ENCODE results near the gene LINGO1.
A peak's percentile ranks its signal among the peaks of the same experiment; 100 is the strongest.

Gene LINGO1

DNA sequence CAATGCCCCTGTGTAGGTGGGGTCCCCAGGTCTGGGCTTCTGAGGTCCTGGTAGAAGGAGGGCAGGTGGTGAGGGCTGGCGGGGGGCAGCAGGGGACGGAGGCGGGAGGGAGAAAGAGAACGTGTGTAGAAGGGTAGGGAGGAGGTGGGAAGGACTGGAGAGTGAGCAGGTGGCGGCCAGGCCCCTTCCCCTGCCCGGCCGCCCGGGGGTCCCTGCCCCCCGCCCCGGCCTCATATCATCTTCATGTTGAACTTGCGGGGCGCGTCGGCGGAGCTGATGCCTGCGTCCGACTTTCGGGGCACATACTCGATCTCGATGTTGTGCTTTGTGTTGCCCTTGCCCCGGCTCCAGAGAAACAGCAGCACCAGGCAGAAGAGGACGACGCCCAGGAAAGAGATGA lies 18.9 kb downstream of the LINGO1 start:
- no peak for DNase-seq

DNA sequence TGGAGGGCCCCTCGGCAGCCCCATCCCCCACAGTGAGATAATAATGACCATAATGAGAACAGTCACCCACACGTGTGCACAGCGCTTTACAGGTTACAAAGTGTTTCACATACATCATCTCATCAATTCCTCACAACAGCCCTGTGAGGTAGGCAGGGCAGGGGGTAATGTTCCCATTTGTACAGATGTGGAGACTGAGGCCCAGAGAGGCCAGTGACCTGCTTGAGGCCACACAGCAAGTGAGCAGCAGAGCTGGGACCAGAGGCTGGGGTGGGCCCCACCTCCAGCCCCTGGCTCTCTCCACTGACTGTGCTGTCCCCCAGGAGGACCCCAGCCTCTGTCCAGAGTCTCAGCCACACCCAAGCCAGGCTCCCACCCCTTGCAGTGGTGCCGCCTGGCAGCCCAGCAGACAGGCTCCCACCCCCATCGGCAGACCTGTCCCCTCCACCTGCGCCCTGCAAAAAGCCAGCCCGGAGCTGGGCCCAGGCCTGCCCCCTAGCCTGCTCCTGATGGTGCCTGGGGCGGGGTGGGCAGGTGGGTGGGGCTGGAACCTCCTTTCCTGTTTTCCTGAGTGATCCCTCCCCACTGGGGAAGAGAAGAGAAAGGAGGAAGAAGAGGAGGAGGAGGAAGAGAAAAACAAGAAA lies 19.6 kb downstream of the LINGO1 start:
- no peak for DNase-seq

DNA sequence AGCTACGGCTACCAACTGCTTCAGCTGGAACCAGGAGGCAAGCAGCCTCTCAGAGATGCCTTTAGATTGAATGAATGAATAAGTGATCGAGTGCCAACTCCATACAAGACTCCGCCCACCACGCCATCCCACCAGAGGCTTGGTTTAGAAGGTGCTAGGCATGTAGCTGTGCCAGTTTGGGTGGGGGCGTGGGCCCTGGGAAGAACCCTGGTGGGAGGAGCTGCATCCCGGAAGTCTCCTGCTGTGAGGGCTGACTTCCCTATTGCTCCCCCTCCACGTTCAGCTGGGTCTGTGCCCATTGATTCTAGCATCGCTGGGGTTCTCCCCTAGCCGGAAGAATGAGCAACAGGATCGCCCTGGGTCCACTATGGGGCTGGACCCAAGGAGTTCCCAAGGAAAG lies 20.9 kb downstream of the LINGO1 start:
- DNase-seq = no peak

DNA sequence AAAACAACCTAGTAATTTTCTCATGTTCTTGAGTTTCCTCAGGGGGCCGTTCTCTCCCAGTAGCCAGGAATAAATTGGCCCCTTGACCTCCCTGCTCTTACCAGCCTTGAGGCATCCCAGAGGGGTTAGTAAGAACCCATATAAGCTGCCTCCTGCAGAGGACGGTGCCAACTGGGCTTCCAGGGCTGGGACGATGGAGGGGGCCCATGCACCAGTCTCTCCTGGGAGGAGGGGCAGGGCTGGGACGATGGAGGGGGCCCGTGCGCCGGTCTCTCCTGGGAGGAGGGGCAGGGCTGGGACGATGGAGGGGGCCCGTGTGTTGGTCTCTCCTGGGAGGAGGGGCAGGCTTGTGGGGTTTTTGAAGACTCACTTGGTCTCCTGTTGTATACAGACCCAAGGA lies 22.0 kb downstream of the LINGO1 start:
- DNase-seq = no peak

DNA sequence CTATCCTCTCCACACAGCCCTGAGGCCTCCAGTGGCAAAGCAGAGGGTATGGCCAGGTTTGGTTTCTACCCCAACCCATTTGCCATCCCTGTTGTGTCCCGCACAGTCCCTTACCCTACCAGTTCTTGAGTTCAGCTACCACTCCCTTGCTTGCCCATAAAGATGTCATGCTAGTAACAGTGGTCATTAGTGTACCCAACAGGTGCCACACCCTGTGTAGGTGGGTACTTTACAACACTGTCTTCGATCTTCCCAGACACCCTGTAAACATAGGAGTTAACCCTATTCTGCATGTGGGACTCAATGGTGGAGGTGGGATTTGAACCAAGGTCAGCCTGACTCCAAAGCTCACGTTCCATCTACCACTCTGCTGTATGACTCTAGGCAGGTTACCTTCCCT lies 23.2 kb downstream of the LINGO1 start:
- DNase-seq = no peak

DNA sequence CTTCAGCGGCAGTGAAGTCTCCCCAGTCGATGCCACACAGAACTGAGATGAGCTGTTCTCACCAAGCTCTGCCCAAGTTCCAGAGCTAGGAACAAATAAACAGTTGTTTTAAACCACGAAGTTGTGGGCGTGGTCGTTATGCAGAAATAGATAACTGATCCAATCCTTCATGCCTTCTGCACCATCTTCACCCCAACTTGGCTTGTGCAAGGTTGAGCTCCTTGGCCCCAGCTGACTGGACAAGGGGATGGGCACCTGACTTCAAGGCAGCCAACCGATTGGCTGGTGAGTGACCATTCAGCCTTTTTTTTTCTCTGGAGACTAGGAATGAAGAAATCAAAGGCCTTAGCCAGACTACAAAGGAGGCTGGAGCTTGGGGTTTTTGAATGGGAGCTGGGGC lies 23.9 kb downstream of the LINGO1 start:
- no peak for DNase-seq

DNA sequence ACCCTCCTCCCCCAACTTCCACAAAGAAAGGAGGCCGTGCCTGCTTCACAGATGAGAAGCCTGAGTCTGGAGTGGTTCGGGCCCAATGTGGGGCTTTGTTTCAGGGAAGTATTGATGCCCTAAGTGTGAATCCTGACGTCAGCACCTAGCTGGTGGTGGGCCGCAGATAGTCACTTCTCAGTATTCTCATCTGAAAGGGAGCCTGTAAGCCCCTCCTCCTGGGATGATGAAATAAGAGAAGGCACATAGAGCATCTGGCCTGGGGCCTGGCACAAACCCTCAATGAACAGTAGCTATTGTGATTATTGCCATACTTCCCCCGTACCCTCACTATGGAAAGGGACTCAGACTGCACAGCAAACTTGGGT lies 24.8 kb downstream of the LINGO1 start:
- no peak for DNase-seq

DNA sequence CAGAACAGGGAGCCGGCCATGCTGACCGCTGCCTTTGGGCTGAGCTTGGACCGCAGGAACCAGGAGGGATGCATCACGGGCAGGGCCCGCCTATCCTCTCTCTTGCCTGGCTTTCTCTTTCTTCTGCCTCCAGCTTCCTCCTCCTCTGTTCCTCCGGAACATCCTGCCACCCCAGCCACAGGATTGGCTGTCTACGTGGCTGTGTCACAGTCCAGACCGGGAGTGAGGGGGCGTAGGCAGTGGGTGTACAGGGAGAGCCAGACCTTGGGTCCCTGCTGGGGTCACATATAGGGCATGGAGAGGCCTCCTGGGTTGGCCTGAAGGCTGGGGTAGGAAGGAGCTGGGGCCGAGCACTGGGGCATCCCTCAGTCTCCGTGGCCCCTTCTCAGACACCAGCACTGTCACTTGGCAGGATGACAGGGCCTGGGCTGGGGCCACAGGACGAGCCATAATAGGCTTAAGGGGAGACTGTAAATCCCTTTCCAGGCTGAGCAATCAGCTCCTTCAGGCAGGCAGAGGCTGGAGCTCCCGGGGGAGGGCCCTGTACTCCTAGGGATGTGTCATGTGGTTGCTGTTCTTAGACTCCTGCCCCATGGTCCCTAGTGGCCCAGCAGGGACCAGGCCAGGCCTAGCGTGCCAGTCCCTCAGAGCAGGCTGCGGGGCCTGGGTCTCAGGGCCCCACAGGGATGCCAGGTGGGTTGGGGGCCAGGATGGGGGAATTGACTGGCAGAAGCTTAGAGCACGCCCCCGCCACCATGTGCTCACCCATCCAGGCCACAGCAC lies 25.4 kb downstream of the LINGO1 start:
- peak; percentile 46 for DNase-seq

DNA sequence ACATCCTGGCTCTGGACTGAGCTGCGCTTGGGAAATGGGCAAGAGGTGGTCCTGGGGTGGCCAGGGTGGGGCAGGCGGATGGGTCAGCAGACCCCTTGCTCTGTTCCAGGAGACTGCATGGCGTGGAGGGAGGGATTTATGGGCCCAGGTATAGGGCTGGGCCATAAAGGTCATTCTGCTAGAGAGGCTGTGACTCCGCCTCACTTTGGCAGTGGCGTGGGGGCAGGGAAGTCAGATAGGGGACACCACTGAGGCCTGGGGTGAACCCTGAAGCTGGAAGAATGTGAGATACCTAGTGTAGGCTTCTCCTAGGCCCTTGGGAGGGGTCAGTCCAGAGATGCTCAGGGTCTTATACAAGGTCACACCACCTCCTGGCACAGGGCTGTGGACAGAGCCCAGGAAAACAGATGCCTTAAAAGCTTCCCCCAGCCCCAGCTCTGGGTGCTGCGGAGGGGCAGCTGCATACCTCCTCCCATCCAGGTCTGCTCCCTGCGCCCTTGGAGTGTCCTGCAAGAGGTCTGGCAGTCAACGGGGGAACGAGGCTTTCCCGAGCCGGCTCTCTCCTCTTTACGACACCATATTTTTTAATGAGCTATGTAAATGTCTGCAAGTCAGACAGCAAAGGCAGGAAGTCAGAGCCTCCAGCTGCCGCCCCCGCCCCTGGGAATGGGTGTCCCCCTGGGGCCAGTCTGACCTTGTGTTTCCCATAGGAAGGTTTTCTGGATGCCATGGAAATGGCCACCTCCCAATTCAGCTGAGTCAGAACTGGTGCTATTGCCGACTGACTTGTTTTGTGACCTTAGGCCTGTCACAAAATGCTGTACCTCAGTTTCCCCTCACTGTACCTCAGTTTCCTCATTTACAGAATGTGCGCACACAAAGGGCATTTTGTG lies 26.3 kb downstream of the LINGO1 start:
- peak; percentile 27 for DNase-seq

DNA sequence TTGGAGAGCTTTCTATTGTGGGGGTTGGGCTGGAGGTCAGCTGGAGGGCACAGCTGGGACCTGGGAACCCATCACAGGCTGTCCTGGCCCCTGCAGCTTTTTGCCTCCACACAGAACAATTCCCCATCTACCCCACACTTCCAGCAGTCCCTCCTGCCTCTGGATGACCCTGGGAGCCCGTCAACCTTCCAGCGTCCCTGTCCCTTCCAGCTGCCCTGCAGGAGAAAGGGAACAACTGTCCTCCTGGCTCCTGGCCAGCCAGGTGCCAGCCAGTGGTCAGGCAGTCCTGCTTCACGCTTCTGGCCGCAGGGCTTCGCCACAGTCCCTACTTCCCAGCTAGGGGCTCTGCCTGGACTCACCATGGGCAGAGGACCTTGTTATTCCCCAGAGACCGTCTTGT lies 27.2 kb downstream of the LINGO1 start:
- no peak for DNase-seq

DNA sequence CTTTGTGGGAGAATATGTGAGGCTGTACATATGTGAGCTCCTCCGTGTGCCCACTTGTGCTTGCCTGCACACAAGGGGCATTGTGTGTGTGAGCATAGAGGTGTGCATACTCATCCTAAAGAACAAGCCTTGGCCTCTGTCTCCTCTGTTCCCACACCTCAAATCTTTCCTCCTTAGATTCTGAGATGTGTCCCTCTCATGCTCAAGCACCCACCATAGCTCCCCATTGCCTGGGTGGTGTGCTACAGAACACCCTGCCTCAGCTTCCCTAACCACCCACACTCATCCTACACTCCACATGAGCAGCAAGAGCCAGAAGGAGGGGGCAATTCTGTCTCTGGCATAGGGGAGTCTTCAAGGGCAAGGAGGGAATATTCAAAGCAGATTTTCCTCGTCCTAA lies 27.7 kb downstream of the LINGO1 start:
- DNase-seq = no peak

DNA sequence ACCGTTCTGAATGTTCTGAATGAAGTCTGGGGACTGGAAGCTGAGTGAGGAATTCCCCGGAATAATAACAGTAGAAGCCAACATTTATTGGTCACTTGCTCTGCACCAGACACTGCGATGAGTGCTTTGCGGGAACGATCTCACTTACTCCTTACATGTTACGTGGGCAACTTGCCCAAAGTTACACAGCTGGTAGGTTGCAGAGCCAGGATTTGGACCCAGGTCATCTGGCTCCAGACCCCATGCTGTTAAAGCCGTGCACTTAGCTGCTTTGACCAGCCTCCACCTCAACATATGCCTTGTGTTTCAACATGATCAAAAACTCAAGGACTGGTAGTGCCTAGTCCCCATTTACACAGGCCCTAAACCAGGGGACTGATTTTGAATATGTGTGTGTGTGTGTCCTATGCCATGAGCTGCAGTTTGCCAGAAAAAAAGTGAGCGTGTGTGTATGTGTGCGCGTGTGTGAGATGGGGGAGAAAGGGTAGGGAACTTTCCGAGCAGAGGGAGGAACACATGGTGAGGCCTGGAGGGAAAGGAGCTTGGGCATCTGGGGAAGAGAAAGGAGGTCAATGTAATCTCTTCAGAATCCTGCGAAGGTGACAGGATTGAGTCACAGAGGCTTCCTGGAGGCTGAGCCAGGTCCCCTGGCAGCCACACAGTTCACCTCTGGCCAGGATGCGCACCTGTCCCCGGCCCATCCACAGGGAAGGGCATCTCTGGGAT lies 28.9 kb downstream of the LINGO1 start:
- no peak for DNase-seq

DNA sequence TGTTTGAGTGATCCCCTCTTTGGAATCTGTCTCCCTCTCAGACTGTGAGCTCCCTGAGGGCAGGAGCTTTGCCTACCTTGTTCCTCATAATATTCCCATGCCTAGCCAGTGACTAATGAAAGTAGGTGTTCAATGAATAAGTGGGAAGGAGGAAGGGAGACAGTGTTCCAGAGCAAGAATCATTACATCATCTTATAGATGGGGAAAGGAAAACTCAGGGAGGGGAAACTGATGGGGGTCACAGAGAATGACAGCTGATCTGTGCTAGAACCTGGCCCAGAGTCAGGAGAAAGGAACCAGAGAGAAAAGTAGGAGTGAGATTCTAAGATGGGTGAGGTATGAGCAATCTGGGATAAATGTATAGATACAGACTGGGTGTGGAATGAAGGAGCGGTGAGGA lies 29.9 kb downstream of the LINGO1 start:
- no peak for DNase-seq

DNA sequence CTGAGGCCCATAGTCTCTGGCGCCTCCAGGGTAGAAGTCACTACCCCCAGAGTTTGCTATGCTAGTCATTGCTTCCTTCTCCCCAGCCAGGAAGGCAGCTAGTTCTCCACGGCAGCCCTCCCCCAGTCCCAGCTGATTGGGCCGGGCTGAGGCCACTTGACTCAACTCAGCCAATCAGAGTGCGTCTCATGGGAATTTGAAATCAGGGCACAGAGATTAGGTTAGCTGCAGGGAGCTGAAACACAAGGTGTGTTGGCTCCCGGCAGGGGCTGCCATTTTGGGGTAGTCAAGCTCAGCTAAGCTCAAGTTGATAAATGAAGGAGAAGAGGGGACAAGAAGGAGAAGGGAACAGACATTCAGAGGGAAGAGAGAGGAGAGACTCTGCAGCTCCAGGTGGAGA lies 32.8 kb downstream of the LINGO1 start:
- peak; percentile 23 for DNase-seq

DNA sequence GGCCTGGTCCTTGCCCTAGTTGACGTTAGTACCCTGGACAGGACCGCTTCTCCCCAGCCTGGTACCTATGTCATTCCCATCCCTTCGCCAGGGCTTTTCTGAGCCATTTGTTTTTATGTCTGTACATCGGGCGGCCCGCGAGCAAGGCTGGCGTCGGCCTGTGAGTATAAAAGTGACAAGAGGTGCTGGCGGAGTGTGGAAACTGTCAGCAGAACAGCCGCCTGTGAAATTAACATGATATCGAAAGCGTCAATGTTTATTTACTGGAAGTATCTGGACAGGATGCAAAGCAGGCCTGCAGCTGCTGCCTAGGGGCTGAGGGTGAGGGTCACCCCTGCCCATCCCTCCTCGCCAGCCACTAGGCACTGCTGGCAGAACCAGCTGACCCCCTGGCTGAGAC lies 33.4 kb downstream of the LINGO1 start:
- no peak for DNase-seq

DNA sequence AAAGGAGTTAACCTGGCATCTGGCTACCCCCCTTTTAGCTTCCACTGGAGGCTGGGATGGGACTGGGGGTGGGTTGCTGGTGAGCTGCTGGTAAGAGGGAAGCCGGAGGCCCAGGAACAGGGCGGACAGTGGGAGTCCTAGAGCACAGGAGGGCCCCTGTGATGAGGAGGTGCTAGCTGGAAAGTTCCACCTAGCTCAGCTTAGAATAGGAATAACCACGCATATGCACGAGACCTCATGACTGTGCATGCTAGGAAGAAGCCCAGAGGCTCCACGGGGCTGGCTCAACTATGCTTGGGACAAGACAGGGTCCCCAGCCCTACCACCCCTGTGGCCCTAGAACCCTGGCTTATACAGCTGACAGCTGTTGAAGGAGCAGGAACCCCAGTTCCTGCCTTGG lies 34.1 kb downstream of the LINGO1 start:
- DNase-seq = no peak

DNA sequence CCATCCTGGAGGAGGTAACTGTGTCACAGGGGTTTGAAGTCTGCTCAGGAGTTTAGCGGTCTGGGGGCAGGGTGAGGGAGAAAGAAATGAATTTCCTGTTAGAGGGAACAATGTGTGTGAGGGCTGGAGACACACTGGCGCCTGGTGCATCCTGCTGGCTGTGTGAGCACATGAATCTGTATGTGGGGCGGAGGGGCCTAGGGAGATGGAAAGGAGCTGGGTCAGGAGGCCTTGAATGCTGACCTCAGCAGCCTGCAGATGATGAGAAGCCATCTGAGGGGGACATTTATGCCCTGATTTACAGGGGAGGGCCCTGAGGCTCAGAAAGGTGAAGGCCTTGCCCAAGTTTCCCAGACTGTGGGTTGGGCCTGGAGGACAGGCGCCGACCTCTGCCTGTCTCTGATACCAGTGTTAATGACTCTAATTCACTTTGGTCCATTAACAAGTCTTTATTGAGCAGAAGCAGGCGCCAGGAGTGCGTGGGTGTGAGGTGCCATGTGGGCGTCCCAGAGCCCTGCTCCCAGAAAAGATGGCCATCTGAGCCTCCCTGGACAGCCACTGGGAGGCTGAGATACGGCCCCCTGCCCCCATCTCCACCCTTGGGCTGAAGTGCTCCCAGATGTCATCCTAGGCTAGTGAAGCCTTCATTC lies 34.8 kb downstream of the LINGO1 start:
- DNase-seq = no peak

DNA sequence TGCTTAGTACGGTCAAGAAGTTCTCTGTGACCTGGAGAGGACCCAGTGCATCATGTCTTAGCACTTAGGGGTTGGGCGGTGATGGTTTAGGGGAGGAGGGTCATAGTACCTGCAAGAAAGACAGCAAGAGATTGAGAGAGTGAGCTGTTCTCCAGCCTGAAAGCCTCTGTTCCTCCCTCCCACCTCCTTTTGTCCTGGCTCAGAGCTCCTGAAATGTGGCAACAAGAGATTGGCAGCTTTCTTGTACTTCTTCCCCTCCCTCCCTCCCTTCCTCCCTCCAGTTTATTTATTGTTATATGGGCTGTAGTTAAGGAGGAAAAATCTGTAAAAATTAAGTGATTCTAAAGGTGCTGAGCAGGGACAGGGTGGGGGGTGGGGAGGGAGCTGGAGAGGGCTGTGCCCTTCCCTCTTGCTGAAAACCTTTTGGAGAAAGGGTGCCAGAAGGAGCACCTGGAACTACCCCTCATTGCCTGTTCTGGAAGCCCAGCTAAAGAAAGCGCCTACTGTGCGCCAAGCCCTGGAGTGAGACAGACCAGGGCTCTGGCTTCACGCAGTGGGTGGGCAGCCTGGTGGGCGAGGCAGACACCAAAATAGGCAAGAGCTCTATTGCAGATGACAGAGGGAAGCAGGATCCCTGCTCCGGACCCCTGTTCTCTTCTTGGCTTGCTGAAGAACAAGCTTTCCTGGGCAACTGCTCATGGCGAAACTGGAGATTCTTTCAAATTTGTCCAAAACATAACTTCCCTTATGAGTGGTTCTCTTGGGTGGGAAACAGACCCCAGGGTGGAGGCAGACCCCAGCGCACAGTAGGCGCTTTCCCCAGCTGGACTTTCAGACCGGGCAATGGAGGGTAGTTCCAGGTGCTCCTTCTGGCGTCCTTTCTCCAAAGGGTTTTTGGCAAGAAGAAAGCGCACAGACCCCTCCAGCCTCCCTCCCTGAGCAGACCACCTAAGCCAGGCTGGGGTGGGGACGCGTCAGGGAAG lies 35.6 kb downstream of the LINGO1 start:
- DNase-seq = no peak

DNA sequence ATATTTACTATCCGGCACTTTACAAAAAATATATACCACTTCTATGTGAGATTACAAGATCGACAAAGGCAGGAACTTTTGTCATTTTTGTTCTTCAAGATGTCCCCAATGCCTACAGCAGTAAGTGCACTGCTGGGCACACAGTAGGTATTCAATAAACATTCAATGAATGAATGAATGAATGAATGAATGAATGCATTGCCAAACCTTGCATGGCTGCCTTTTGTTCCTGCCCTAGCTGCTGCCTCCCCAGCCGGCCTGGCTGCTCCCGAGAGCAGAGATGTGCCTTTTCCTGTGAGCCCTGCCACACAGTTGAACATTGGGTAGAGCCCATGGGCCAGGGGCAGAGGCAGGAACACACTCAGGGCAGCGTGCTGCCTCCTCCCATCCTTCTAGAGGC lies 37.5 kb downstream of the LINGO1 start:
- DNase-seq = no peak

DNA sequence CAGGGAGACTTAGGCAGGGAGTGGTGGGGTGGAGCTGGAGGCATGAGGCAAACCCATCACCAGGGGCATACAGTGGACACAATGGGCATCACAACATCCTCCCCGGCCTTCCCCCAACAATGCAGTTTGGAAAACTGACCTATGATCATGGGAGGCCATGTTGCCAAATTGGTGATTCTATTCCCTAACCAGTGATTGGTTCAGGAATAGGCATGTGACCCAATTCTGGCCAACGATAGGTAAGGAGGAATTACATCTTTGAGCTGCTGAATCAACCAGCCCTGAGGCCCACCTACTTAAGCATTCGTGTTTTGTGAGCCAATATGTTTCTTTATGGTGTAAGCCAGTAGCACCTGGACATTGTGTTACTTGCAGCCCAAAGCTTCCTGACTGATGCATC lies 40.0 kb downstream of the LINGO1 start:
- no peak for DNase-seq

DNA sequence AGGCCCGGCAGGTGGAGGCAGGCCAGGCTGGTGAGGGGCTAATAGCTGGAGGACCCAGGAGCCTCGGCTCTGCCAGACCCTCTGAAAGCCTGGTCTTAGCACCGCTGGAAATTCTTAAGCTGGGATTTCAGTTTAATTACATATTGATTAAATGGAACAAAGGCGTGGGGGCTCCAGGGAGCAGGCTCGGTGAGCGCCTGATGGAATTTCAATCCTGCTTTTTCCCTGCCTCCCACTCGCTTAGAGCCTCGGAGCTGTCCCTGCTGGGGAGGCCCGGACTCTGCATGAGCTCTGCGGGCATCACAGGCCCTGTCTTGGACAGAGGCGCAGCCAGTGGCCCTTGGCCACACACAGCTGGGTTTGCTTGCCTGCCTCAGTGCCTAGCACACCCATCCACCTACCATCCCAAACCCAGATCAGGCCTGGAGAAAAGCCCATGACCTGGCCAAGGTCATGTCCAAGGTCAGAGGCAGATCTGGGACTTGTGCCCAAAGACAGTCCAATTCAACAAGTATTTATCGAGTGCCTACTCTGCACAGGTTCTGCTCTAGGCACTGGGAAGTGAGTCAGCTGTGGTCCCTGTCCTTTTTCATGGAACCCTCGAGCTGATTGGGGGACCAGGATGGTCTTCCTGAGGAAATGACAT lies 40.6 kb downstream of the LINGO1 start:
- DNase-seq = no peak

All from EL (cell line).